HTERT RPE-1 (cell line): Measurements from ENCODE around the gene COL7A1.
"Not testable (repeated sequence)": the region's sequence is repeated elsewhere in the genome, so short reads cannot be mapped to it uniquely, and the experiment has no call there.

ENCODE experiments used
- in situ Hi-C: fragments of 300-500 bp; cut with MboI; formaldehyde crosslinking; loops from 4 replicates; pipeline ENCODE4 v1.14.3; 2020; ENCODE audit warnings: low sequenced_read_pairs

The COL7A1 gene

GRCh38 chr3:48548126-48548525 lies 47.0 kb downstream of the COL7A1 start:
- in situ Hi-C loops = no loop called here

GRCh38 chr3:48546203-48546829 lies 48.8 kb downstream of the COL7A1 start:
- in situ Hi-C loops = no loop called here

GRCh38 chr3:48544141-48544540 lies 51.0 kb downstream of the COL7A1 start:
- in situ Hi-C loops = no loop called here

GRCh38 chr3:48543271-48543866 lies 51.8 kb downstream of the COL7A1 start:
- in situ Hi-C loops = no loop called here

- in situ Hi-C loops = no loop called here
Observed at GRCh38 chr3:48538451-48538850, 56.7 kb downstream of the COL7A1 start.

- in situ Hi-C loops = no loop called here
Observed at GRCh38 chr3:48536785-48537184, 58.3 kb downstream of the COL7A1 start.

GRCh38 chr3:48536116-48536515 lies 59.0 kb downstream of the COL7A1 start:
- in situ Hi-C loops = no loop called here

GRCh38 chr3:48535578-48535977 lies 59.6 kb downstream of the COL7A1 start:
- in situ Hi-C loops = no loop called here

GRCh38 chr3:48532977-48533337 lies 62.2 kb downstream of the COL7A1 start:
- in situ Hi-C loops = no loop called here

GRCh38 chr3:48532271-48532976 lies 62.7 kb downstream of the COL7A1 start:
- in situ Hi-C loops = no loop called here

GRCh38 chr3:48530701-48531100 lies 64.4 kb downstream of the COL7A1 start:
- in situ Hi-C loops = not testable (repeated sequence)

- in situ Hi-C loops = no loop called here
Observed at GRCh38 chr3:48528754-48529153, 66.4 kb downstream of the COL7A1 start.

- in situ Hi-C loops = no loop called here
Observed at GRCh38 chr3:48528048-48528447, 67.1 kb downstream of the COL7A1 start.

GRCh38 chr3:48524970-48525369 lies 70.2 kb downstream of the COL7A1 start:
- in situ Hi-C loops = no loop called here

GRCh38 chr3:48521635-48522034 lies 73.5 kb downstream of the COL7A1 start:
- in situ Hi-C loops = no loop called here

GRCh38 chr3:48519277-48519643 lies 75.9 kb downstream of the COL7A1 start:
- in situ Hi-C loops = no loop called here

- in situ Hi-C loops = no loop called here
Observed at GRCh38 chr3:48518638-48519276, 76.4 kb downstream of the COL7A1 start.

GRCh38 chr3:48518069-48518468 lies 77.1 kb downstream of the COL7A1 start:
- in situ Hi-C loops = no loop called here

GRCh38 chr3:48516571-48516970 lies 78.6 kb downstream of the COL7A1 start:
- in situ Hi-C loops = no loop called here

- in situ Hi-C loops = no loop called here
Observed at GRCh38 chr3:48514431-48515227, 80.5 kb downstream of the COL7A1 start.
